Measurements from ENCODE around the gene CRTC1.

CRTC1 gene

GRCh38 chr19:18765224-18765623 lies 81.7 kb downstream of the CRTC1 start:
- no peak for TF ChIP-seq SIN3A (IDR thresholded peaks at IDR 0.05; ENCODE audit: borderline replicate concordance, insufficient read depth, low read length)
- no peak for TF ChIP-seq REST (IDR thresholded peaks at IDR 0.05; ENCODE audit: insufficient read depth in 1 of 2, low read depth in 2 of 2, low read length in 2 of 2)
- TF ChIP-seq POLR2AphosphoS5 (IDR thresholded peaks at IDR 0.05; ENCODE audit: low read depth, low read length), result no peak
- TF ChIP-seq TAF1 (IDR thresholded peaks at IDR 0.05; ENCODE audit: borderline replicate concordance, insufficient read depth, low read length), result no peak
- no peak for TF ChIP-seq FOXP2 (optimal IDR thresholded peaks at IDR 0.05; ENCODE audit: borderline replicate concordance, extremely low read depth, extremely low read length, insufficient read depth)

- TF ChIP-seq REST (IDR thresholded peaks at IDR 0.05; ENCODE audit: insufficient read depth in 1 of 2, low read depth in 2 of 2, low read length in 2 of 2), result no peak
- no peak for TF ChIP-seq SIN3A (IDR thresholded peaks at IDR 0.05; ENCODE audit: borderline replicate concordance, insufficient read depth, low read length)
- no peak for TF ChIP-seq FOXP2 (optimal IDR thresholded peaks at IDR 0.05; ENCODE audit: borderline replicate concordance, extremely low read depth, extremely low read length, insufficient read depth)
- no peak for TF ChIP-seq POLR2AphosphoS5 (IDR thresholded peaks at IDR 0.05; ENCODE audit: low read depth, low read length)
- no peak for TF ChIP-seq TAF1 (IDR thresholded peaks at IDR 0.05; ENCODE audit: borderline replicate concordance, insufficient read depth, low read length)
Measured at GRCh38 chr19:18768046-18768771, 84.7 kb downstream of the CRTC1 start.

GRCh38 chr19:18768997-18769891 lies 85.8 kb downstream of the CRTC1 start:
- TF ChIP-seq REST (IDR thresholded peaks at IDR 0.05; ENCODE audit: insufficient read depth in 1 of 2, low read depth in 2 of 2, low read length in 2 of 2) (no peak), FOXP2 (optimal IDR thresholded peaks at IDR 0.05; ENCODE audit: borderline replicate concordance, extremely low read depth, extremely low read length, insufficient read depth) (no peak), SIN3A (IDR thresholded peaks at IDR 0.05; ENCODE audit: borderline replicate concordance, insufficient read depth, low read length) (no peak), POLR2AphosphoS5 (IDR thresholded peaks at IDR 0.05; ENCODE audit: low read depth, low read length) (no peak)

GRCh38 chr19:18769989-18770528 lies 86.6 kb downstream of the CRTC1 start:
- TF ChIP-seq SIN3A (IDR thresholded peaks at IDR 0.05; ENCODE audit: borderline replicate concordance, insufficient read depth, low read length), result no peak
- no peak for TF ChIP-seq POLR2AphosphoS5 (IDR thresholded peaks at IDR 0.05; ENCODE audit: low read depth, low read length)
- TF ChIP-seq REST (IDR thresholded peaks at IDR 0.05; ENCODE audit: insufficient read depth in 1 of 2, low read depth in 2 of 2, low read length in 2 of 2), result no peak
- no peak for TF ChIP-seq TAF1 (IDR thresholded peaks at IDR 0.05; ENCODE audit: borderline replicate concordance, insufficient read depth, low read length)
- no peak for TF ChIP-seq FOXP2 (optimal IDR thresholded peaks at IDR 0.05; ENCODE audit: borderline replicate concordance, extremely low read depth, extremely low read length, insufficient read depth)
